ENCODE data around the gene VPS16.

GRCh38 chr20:2814076-2814475 lies 26.5 kb upstream of the VPS16 start:
- TF ChIP-seq CTCF (IDR thresholded peaks at IDR 0.05; ENCODE audit: low read depth, low read length, missing input control) = no peak
- no peak for TF ChIP-seq EGR1 (IDR thresholded peaks at IDR 0.05; ENCODE audit: low read depth in 2 of 2)
- no peak for TF ChIP-seq NR2F2 (IDR thresholded peaks at IDR 0.05)
- no peak for TF ChIP-seq RAD21 (IDR thresholded peaks at IDR 0.05)
- TF ChIP-seq YY1 (IDR thresholded peaks at IDR 0.05) = no peak
- no peak for TF ChIP-seq GABPA (IDR thresholded peaks at IDR 0.05 in 1 of 2, conservative IDR thresholded peaks at IDR 0.05 in 1 of 2)
- no peak for TF ChIP-seq MAX (IDR thresholded peaks at IDR 0.05)
- TF ChIP-seq ZBTB33 (IDR thresholded peaks at IDR 0.05) = no peak
- TF ChIP-seq JUND (IDR thresholded peaks at IDR 0.05) = no peak
- TF ChIP-seq TAF1 (conservative IDR thresholded peaks at IDR 0.05) = no peak
- no peak for TF ChIP-seq REST (IDR thresholded peaks at IDR 0.05)
